Omental fat pad (tissue), 4 donors: ENCODE measurements around the gene PACS2. TPM values are rescaled to one million over a fixed set of nuclear protein-coding genes. Genes with fewer than 3 reads are reported as not detected.

Experiments used
- ATAC-seq: fragments of 150-250 bp; one replicate; pipeline ENCODE4 v1.9.1; 2016; ENCODE audit warnings: mild to moderate bottlenecking, moderate library complexity; ENCODE audit not compliant: low FRiP score
- DNase-seq: peaks from one replicate; pipeline ENCODE4 v3.0.0-alpha.2; 2019; ENCODE audit warnings: low spot score
- CTCF ChIP-seq, 3 donors: fragments of 450-650 bp; IDR thresholded peaks; one replicate each; pipeline ENCODE4 v1.5.1; 2016 to 2017; ENCODE audit warnings: antibody characterized with exemption in 3 of 3, mild to moderate bottlenecking in 3 of 3, moderate library complexity in 2 of 3
- total RNA-seq, 4 donors: library from RNA; depleted of rRNA; stranded (reverse); fragments of >200 nt; gene quantifications; one replicate each; pipeline ENCODE4 v1.1.0, GENCODE V29; 2016

The PACS2 gene
- total RNA-seq, 4 donors from 2014 or later = 47.5 to 78.5 (median 68.9) TPM

- no peak for TF ChIP-seq CTCF (IDR thresholded peaks at IDR 0.05)
- ATAC-seq (no peak), DNase-seq (no peak)
These were observed 80.4 kb downstream of the PACS2 start for GRCh38 chr14:105394714-105395537.

GRCh38 chr14:105395538-105395854, 80.9 kb downstream of the PACS2 start:
- no peak for TF ChIP-seq CTCF (IDR thresholded peaks at IDR 0.05)
- ATAC-seq = no peak

GRCh38 chr14:105397350-105397931, 82.9 kb downstream of the PACS2 start:
- no peak for ATAC-seq
- TF ChIP-seq CTCF (IDR thresholded peaks at IDR 0.05) = no peak
- DNase-seq = no peak

More at GRCh38 chr14:105395538-105395854, 80.9 kb downstream of the PACS2 start:
- no peak for DNase-seq

GRCh38 chr14:105398044-105398725, 83.6 kb downstream of the PACS2 start, which contains the start of gene TEX22:
Gene TEX22 (plus strand): TSS chr14:105398538. CDS start chr14:105399341, 803 bp downstream.
- TF ChIP-seq CTCF (IDR thresholded peaks at IDR 0.05) = no peak
- ATAC-seq (peak; percentile 91), DNase-seq (peak; percentile 91)

DNA sequence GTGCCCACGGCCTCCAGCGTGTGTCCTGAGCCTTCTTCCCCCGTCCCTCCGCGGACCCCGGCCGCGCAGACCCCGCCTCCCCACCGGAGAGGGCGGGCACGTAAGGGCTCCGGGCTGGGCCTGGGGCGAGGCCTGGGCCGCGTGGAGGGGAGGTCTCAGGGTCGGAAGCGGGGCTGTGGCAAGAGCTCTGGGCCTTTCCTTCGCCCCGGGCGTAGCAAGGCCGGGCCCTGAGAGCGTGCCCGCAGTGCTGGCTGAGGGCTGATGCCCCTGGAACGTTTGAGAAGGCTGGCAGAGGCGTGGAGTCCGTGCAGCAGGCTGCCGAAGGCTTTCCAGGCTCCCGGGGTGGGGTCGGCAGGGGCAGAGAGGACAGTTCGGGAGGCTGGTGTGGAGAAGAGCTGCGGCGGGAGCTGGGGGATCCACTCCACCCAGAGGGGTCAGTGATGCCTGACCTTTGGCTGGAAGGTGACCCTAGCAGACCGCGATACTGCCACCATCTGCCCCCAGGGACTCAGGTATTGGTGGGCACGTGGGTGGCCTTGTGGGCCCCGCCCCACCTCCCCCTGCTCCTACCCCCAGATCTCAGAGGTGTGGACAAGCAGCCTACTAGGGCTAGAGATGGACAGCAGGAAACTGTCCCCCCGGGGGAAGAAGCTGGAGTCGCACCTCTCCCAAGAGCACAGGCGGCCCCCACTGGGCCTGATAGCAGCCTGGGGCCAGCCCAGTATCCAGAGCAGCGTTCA, 84.3 kb downstream of the PACS2 start:
- no peak for TF ChIP-seq CTCF (IDR thresholded peaks at IDR 0.05)
- DNase-seq (no peak), ATAC-seq (peak; percentile 34)

DNA sequence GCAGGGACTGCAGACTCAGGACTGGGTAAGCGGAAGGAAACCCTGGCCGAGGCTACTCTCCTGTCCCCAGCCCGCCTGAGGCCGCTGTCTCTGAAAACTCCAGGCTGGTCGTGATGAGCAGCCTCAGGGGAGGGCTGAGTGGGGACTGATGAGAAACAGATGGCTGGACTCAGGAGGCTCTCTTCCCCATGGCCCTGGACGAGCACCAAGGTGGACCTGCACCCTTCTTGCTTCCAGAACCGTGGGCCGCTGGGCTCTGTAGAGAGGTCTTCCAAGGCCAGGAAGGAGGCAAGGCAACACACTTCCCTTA, 84.9 kb downstream of the PACS2 start:
- no peak for TF ChIP-seq CTCF (IDR thresholded peaks at IDR 0.05)
- ATAC-seq (no peak), DNase-seq (no peak)
